ENCODE measurements around the gene SYNPR. TPM values are rescaled to one million over a fixed set of nuclear protein-coding genes. Genes with fewer than 3 reads are reported as not detected.

Gene SYNPR
- total RNA-seq, 1 experiment from 2014 or later: not detected

- ChIA-PET POLR2A (no interaction called here), CTCF (no interaction called here)
- H3K27me3 ChIP-seq (replicated peaks; ENCODE audit: control insufficient read depth, insufficient read depth, low read length): no peaks in the 10 kb centered on the region
- no peaks in the 10 kb centered on the region for H3K36me3 ChIP-seq (ENCODE audit: control insufficient read depth, insufficient read depth, low read length)
- H3K27me3 Mint-ChIP-seq (ENCODE audit: insufficient read depth, unreplicated experiment): no peaks in the 10 kb centered on the region
- intact Hi-C loops (cut with micrococcal nuclease; ENCODE audit: unreplicated experiment): no loop called here
- H3K4me1 Mint-ChIP-seq (ENCODE audit: low read depth, unreplicated experiment): no peaks in the 10 kb centered on the region
- no peaks in the 10 kb centered on the region for H3K9me3 Mint-ChIP-seq (ENCODE audit: unreplicated experiment)
- peaks cover 6% of the 10 kb centered on the region; the same call in 1 of the 2 replicates for H3K4me1 ChIP-seq
- H3K4me3 Mint-ChIP-seq (ENCODE audit: unreplicated experiment): no peak overlapping the region
- TF ChIP-seq CTCF (IDR thresholded peaks at IDR 0.05; ENCODE audit: insufficient read depth in 1 of 2, low read depth in 1 of 2, low read length in 1 of 2, severe bottlenecking in 1 of 2, unreplicated experiment in 1 of 2): no peak
- BruUV-seq (replicated peaks): no TSS peak
- no peak overlapping the region for H3K27ac Mint-ChIP-seq (ENCODE audit: unreplicated experiment)
- no peaks in the 10 kb centered on the region for H3K9me3 ChIP-seq
- no peaks in the 10 kb centered on the region for H3K36me3 Mint-ChIP-seq (ENCODE audit: insufficient read depth, unreplicated experiment)
- H3K4me3 ChIP-seq (ENCODE audit: low read depth, low read length): no peak overlapping the region
- no peak for DNase-seq
Observed at GRCh38 chr3:63613561-63613960, 335.5 kb downstream of the SYNPR start.

GRCh38 chr3:63617391-63617790, 339.3 kb downstream of the SYNPR start:
- Mint-ChIP-seq H3K27ac (ENCODE audit: unreplicated experiment) (no peak overlapping the region), H3K4me1 (ENCODE audit: low read depth, unreplicated experiment) (no peaks in the 10 kb centered on the region), H3K27me3 (ENCODE audit: insufficient read depth, unreplicated experiment) (no peaks in the 10 kb centered on the region), H3K36me3 (ENCODE audit: insufficient read depth, unreplicated experiment) (no peaks in the 10 kb centered on the region), H3K4me3 (ENCODE audit: unreplicated experiment) (no peak overlapping the region), H3K9me3 (ENCODE audit: unreplicated experiment) (no peaks in the 10 kb centered on the region)
- Histone ChIP-seq H3K4me3 (ENCODE audit: low read depth, low read length) (no peak overlapping the region), H3K36me3 (ENCODE audit: control insufficient read depth, insufficient read depth, low read length) (no peaks in the 10 kb centered on the region), H3K4me1 (no peaks in the 10 kb centered on the region), H3K9me3 (no peaks in the 10 kb centered on the region), H3K27me3 (replicated peaks; ENCODE audit: control insufficient read depth, insufficient read depth, low read length) (no peaks in the 10 kb centered on the region)
- POLR2A ChIA-PET: no interaction called here
- intact Hi-C loops (cut with micrococcal nuclease; ENCODE audit: unreplicated experiment): no loop called here
- no TSS peak for BruUV-seq (replicated peaks)
- TF ChIP-seq CTCF (IDR thresholded peaks at IDR 0.05; ENCODE audit: insufficient read depth in 1 of 2, low read depth in 1 of 2, low read length in 1 of 2, severe bottlenecking in 1 of 2, unreplicated experiment in 1 of 2): no peak
- no peak for DNase-seq
- CTCF ChIA-PET: interaction anchor here (0.6 kb wide), 1 partner anchor 339 kb away, joined by 4 read pairs; no protein-coding TSS in a partner anchor

GRCh38 chr3:63624941-63625560, 346.9 kb downstream of the SYNPR start:
- H3K27me3 Mint-ChIP-seq (ENCODE audit: insufficient read depth, unreplicated experiment): peaks cover 2% of the 10 kb centered on the region
- TF ChIP-seq CTCF (IDR thresholded peaks at IDR 0.05; ENCODE audit: insufficient read depth in 1 of 2, low read depth in 1 of 2, low read length in 1 of 2, severe bottlenecking in 1 of 2, unreplicated experiment in 1 of 2): no peak
- Histone ChIP-seq H3K27me3 (replicated peaks; ENCODE audit: control insufficient read depth, insufficient read depth, low read length) (no peaks in the 10 kb centered on the region), H3K36me3 (ENCODE audit: control insufficient read depth, insufficient read depth, low read length) (no peaks in the 10 kb centered on the region), H3K4me1 (no peaks in the 10 kb centered on the region), H3K9me3 (no peaks in the 10 kb centered on the region), H3K4me3 (ENCODE audit: low read depth, low read length) (no peak overlapping the region)
- DNase-seq: no peak
- POLR2A ChIA-PET: no interaction called here
- no peaks in the 10 kb centered on the region for H3K9me3 Mint-ChIP-seq (ENCODE audit: unreplicated experiment)
- intact Hi-C loops (cut with micrococcal nuclease; ENCODE audit: unreplicated experiment): no loop called here
- CTCF ChIA-PET: no interaction called here
- H3K4me3 Mint-ChIP-seq (ENCODE audit: unreplicated experiment): no peak overlapping the region
- BruUV-seq (replicated peaks): no TSS peak
- H3K27ac Mint-ChIP-seq (ENCODE audit: unreplicated experiment): no peak overlapping the region
- H3K36me3 Mint-ChIP-seq (ENCODE audit: insufficient read depth, unreplicated experiment): no peaks in the 10 kb centered on the region
- H3K4me1 Mint-ChIP-seq (ENCODE audit: low read depth, unreplicated experiment): no peaks in the 10 kb centered on the region
